ENCODE data around the gene KIRREL2.
"Not testable (repeated sequence)": the region's sequence is repeated elsewhere in the genome, so short reads cannot be mapped to it uniquely, and the experiment has no call there.

KIRREL2 gene

GRCh38 chr19:35830986-35831385 is 25.7 kb upstream of the KIRREL2 start:
- no peak for TF ChIP-seq CTCF (IDR thresholded peaks at IDR 0.05; ENCODE audit: extremely low read depth, insufficient read depth, missing control alignments)
- DNase-seq (ENCODE audit: low spot score) = no peak
- in situ Hi-C loops (cut with MboI; ENCODE audit: low pct_unique_long_range_greater_than_20kb, low sequenced_read_pairs, unreplicated experiment) = no loop called here

DNA sequence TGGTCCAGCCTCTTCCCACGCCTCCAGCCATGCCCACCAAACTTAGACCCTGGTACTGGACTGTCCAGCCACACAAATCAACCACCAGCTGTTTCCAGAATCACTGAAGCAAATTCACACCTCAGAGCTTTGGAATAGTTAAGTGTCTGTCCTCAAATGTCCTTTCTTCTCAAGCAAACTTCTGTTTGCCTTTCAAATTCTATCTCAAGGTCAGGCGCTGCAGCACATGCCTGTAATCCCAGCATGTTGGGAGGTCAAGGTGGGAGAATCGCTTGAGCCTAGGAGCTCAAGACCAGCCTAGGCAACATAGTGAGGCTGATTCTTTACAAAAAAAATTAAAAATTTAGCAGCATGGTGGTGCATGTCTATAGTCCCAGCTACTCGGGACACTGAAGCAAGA is 24.7 kb upstream of the KIRREL2 start:
- no peak for TF ChIP-seq CTCF (IDR thresholded peaks at IDR 0.05; ENCODE audit: extremely low read depth, insufficient read depth, missing control alignments)
- in situ Hi-C loops (cut with MboI; ENCODE audit: low pct_unique_long_range_greater_than_20kb, low sequenced_read_pairs, unreplicated experiment) = no loop called here
- DNase-seq (ENCODE audit: low spot score) = no peak

GRCh38 chr19:35833972-35834371 is 22.7 kb upstream of the KIRREL2 start:
- TF ChIP-seq CTCF (IDR thresholded peaks at IDR 0.05; ENCODE audit: extremely low read depth, insufficient read depth, missing control alignments) = no peak
- in situ Hi-C loops (cut with MboI; ENCODE audit: low pct_unique_long_range_greater_than_20kb, low sequenced_read_pairs, unreplicated experiment) = no loop called here
- DNase-seq (ENCODE audit: low spot score) = no peak

DNA sequence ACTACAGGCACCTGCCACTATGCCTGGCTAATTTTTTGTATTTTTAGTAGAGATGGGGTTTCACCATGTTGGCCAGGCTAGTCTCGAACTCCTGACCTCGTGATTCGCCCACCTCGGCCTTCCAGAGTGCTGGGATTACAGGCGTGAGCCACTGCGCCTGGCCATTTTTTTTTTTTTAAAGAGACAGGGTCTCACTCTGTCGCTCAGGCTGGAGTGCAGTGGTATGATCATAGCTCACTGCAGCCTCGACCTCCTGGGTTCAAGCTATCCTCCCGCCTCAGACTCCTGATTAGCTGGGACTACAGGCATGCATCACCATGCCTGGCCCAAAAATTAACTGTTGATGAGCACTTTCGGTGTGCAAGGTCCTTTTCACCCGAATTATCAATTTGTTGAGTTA is 20.6 kb upstream of the KIRREL2 start:
- DNase-seq (ENCODE audit: low spot score); in situ Hi-C loops (cut with MboI; ENCODE audit: low pct_unique_long_range_greater_than_20kb, low sequenced_read_pairs, unreplicated experiment): not testable (repeated sequence)

DNA sequence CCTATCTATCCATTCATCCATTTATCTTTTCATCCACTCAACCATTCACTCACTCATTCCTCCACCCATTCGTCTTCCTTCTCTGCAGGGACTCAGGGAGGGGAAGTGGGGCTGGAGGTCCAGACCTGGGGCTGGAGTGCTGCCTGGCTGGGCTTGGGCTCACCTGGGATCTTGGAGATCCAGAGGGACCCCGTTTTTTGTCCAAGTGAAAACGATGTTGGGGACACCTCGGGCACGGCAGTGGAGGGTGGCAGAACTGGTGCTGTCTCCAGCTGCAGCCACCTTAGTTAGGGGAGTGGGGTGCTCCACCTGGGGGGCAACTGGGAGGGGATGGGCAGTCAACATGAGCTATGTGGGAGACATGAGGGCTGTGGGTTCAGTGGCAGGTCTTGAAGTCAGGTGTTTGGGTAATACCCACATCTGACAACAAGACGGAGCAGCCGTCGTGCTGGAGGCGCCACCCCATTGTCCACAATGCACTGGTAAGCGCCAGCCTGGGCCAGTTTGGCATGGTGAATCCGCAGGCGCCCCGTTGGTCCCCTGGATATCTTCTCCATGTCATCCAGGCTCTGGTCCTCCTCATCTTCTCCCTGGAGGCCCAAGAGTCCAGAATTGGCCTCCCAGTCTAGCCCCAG is 14.6 kb upstream of the KIRREL2 start:
- no peak for DNase-seq (ENCODE audit: low spot score)
- in situ Hi-C loops (cut with MboI; ENCODE audit: low pct_unique_long_range_greater_than_20kb, low sequenced_read_pairs, unreplicated experiment) = no loop called here
- TF ChIP-seq CTCF (IDR thresholded peaks at IDR 0.05; ENCODE audit: extremely low read depth, insufficient read depth, missing control alignments) = no peak

DNA sequence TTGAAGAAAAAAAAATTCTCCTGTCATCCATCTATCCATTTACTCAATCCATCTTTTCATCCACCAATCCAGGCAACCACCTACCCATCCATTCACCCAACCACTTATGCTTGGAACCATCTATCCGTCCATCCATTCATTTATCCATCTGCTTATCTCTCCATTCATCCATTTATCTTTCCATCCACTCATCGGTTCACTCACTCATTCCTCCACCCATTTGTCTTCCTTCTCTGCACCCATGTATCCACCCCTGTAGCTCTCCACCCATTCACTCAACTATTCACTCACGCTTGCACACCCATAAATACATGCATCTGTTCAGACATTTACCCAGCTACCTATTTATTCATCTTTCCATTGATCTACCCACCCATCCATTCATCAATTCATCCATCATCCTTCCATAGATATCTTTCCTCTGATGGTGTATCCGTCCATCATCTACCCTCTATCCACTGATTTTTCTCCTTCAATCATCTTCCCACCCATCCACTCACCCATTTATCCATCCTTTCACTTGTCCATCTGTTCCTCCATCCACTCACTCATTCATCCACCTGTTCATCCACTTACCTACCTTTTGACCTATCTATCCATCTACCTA is 13.9 kb upstream of the KIRREL2 start:
- DNase-seq (ENCODE audit: low spot score) = no peak
- no peak for TF ChIP-seq CTCF (IDR thresholded peaks at IDR 0.05; ENCODE audit: extremely low read depth, insufficient read depth, missing control alignments)
- in situ Hi-C loops (cut with MboI; ENCODE audit: low pct_unique_long_range_greater_than_20kb, low sequenced_read_pairs, unreplicated experiment) = no loop called here

DNA sequence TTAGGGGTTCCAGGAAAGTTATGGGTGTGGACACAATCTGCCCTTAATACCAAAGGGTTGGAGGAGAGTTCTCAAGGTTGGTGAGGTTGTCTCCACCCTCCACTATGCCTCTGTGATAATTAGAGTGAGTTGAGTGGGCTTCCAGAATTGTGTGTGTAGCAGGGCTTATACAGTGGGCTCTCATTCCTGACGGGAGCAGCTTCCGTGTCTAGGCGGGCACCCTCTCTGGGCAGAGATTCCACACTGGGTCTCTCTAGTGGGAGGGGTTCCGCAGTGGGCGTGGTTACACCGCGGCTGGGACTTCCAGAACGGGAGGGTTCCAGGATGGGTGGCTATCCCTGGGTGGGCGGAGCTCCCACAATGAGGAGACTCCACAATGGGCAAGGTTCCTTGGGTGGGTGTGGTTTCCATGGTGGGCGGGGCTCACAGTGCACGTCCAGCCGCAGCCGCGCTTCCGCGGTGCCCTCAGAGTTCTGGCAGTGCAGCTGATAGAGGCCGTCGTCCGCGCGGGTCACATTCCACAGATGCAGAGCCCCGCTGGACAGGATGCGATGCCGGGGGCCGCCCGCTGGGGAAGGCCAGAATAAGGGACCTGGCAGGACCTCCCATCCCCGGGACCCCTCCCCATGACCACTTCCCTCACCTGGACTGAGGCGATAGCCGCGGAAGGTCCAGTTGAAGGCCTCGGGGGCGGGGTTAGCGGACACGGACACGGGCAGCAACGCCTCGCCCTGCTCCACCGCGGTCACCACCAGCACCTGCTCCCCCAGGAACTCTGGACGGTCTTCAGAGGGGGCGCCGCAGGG is 12.8 kb upstream of the KIRREL2 start:
- in situ Hi-C loops (cut with MboI; ENCODE audit: low pct_unique_long_range_greater_than_20kb, low sequenced_read_pairs, unreplicated experiment) = no loop called here
- no peak for TF ChIP-seq CTCF (IDR thresholded peaks at IDR 0.05; ENCODE audit: extremely low read depth, insufficient read depth, missing control alignments)
- DNase-seq (ENCODE audit: low spot score) = no peak

Data from GM13977 (cell line).